Heart right ventricle (tissue), 16 donors: ENCODE results near the gene POLRMT. TPM values are rescaled to one million over a fixed set of nuclear protein-coding genes. Genes with fewer than 3 reads are reported as not detected.
A peak's percentile ranks its signal among the peaks of the same experiment; 100 is the strongest.

Source experiments
- ATAC-seq, 8 donors: fragments of 200-7000 bp; cut with Tn5 transposase; one replicate each; pipeline ENCODE4 v1.9.1; 2020; ENCODE audit warnings: mild to moderate bottlenecking in 8 of 8, moderate library complexity in 8 of 8, moderate number of reproducible peaks in 1 of 8
- DNase-seq, 2 donors: peaks; one replicate each; pipeline ENCODE4 v3.0.0-alpha.2; 2020
- H3K27ac ChIP-seq, 10 donors: fragments of 200-600 bp; sonication (generic) in 2 of 10; one replicate each; pipeline versions ENCODE4 v1.5.0 to v1.8.0; 2020 to 2022; ENCODE audit warnings: mild to moderate bottlenecking in 3 of 10
- H3K27me3 ChIP-seq, 7 donors: fragments of 200-600 bp; one replicate each; pipeline ENCODE4 v1.8.0; 2021 to 2022; ENCODE audit warnings: mild to moderate bottlenecking in 2 of 7
- H3K36me3 ChIP-seq, 9 donors: fragments of 200-600 bp; sonication (generic) in 1 of 9; one replicate each; pipeline versions ENCODE4 v1.5.0 to v1.8.0; 2020 to 2022; ENCODE audit warnings: mild to moderate bottlenecking in 2 of 9
- H3K4me1 ChIP-seq, 9 donors: fragments of 200-600 bp; sonication (generic) in 1 of 9; one replicate each; pipeline versions ENCODE4 v1.5.0 to v1.8.0; 2020 to 2022; ENCODE audit warnings: mild to moderate bottlenecking in 4 of 9
- H3K4me3 ChIP-seq, 10 donors: fragments of 200-600 bp; sonication (generic) in 2 of 10; one replicate each; pipeline versions ENCODE4 v1.5.0 to v1.8.0; 2020 to 2022; ENCODE audit warnings: mild to moderate bottlenecking in 7 of 10, moderate library complexity in 2 of 10
- H3K9me3 ChIP-seq, 11 donors: fragments of 200-600 bp in 10 of 11; sonication (generic) in 2 of 11; one replicate each; pipeline versions ENCODE4 v1.5.0 to v1.8.0; 2013 to 2022; ENCODE audit warnings: mild to moderate bottlenecking in 2 of 11, control low read depth in 1 of 11, moderate library complexity in 1 of 11
- CTCF ChIP-seq, 9 donors: fragments of 200-600 bp; sonication (generic) in 2 of 9; IDR thresholded peaks; one replicate each; pipeline versions ENCODE4 v1.5.0 to v1.8.0; 2021 to 2022; ENCODE audit warnings: antibody characterized with exemption in 9 of 9, mild to moderate bottlenecking in 5 of 9, moderate library complexity in 1 of 9
- WGBS, 2 donors: extraction: QIAGEN DNeasy Blood & Tissue Kit; methylation state at CpG; one replicate each; pipeline ENCODE4 v1.1.7; 2013; ENCODE audit warnings: inconsistent platforms in 1 of 2; 5-methylcytosine and 5-hydroxymethylcytosine counted together
- intact Hi-C, 10 donors: fragments of 100-400 bp; cut with DNase I; formaldehyde crosslinking; loops; one replicate each; pipeline versions ENCODE4 v1.11.1 to v1.14.2; 2022
- polyA plus RNA-seq, 2 donors: library from polyadenylated mRNA; stranded (reverse); fragments of 200-250 nt; gene quantifications; one replicate each; pipeline ENCODE4 v1.2.3, GENCODE V29; 2013
- total RNA-seq, 10 donors: library from RNA; stranded (reverse); fragmentation: NEBNext Ultra II Directional in 3 of 10; extraction: Animal tissue kit (Norgen Biotek cat#: 25700) in 3 of 10; gene quantifications; one replicate each; pipeline versions ENCODE4 v1.2.1 to v1.2.4, GENCODE V29; 2021 to 2023
- donor health status: Arrhythmogenic right ventricular cardiomyopathy.
- donor health status: ischemic (EF 13 %, LVEDD 7.1; RV severe dilation, severe dysfunction).
- donor health status: healthy with polysubstance abuse.
- donor health status: DM: no; HTN: yes; CAD: no.
- donor health status: DM: no; HTN: no; CAD: no.
- donor health status: ischemic (EF 25% LVEDD 6.9; RV normal size, moderate dysfunction).
- donor health status: ischemic (EF 25% LVEDD 5.7; RV mildly dilated, moderate dysfunction).
- donor health status: healthy.
- donor health status: DM: yes; HTN: yes; CAD: no.
- donor health status: Ischemic cardiomyopathy.
- donor health status: ischemic (EF 35%, LVEDD 5.7; RV mildly dilated, moderate dysfunction).
- donor health status: nonischemic (EF 11% LVEDD 7.7; RV severe dilation, severe dysfunction).
- donor health status: DM: yes; HTN: yes; CAD: no.
- donor health status: PGD.
- donor health status: ischemic (EF 29% LVEDD 5.4; RV normal size, mild dysfunction).
- donor health status: nonischemic (EF 23%, LVEDD 6.1; RV moderate dilation, normal function).

The POLRMT gene
- total and polyA plus RNA-seq, 12 donors: 37.2 to 159 (median 45.3) TPM

DNA sequence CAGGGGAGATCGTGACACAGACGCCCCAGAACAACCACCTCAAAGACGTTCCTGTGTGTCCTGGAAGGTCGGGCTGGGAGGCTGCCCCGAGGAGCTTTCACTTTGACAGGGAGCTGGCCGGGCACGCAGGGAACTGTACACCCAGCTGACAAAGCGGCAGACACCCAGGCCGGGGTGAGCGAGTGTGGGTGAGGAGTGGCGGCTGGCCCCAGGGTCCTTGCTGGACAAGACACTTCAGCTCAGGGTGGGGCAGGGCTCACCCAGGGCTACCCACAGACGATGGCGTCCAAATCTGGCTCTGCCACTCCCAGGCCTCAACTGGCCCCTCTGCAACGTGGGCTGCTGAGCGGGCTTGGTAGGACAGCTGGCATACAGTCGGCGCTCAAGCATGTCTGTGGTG is 8.4 kb upstream of the POLRMT start:
- 86 to 90% methylated on average over 17 of the region's 17 CpGs for WGBS, 2 donors
- no peak overlapping the region for H3K4me3 ChIP-seq
- no peak for DNase-seq
- TF ChIP-seq CTCF (IDR thresholded peaks at IDR 0.05): no peak
- intact Hi-C loops: no loop called here
- H3K27ac ChIP-seq: no peak overlapping the region
- peaks cover 0 to 16% (median 0%) of the 10 kb centered on the region in 7 donors for H3K27me3 ChIP-seq
- H3K9me3 ChIP-seq: no peaks in the 10 kb centered on the region
- H3K4me1 ChIP-seq: peaks cover 4 to 12% (median 10%) of the 10 kb centered on the region in 9 donors
- peaks cover 0 to 21% (median 1%) of the 10 kb centered on the region in 9 donors for H3K36me3 ChIP-seq
- no peak for ATAC-seq

DNA sequence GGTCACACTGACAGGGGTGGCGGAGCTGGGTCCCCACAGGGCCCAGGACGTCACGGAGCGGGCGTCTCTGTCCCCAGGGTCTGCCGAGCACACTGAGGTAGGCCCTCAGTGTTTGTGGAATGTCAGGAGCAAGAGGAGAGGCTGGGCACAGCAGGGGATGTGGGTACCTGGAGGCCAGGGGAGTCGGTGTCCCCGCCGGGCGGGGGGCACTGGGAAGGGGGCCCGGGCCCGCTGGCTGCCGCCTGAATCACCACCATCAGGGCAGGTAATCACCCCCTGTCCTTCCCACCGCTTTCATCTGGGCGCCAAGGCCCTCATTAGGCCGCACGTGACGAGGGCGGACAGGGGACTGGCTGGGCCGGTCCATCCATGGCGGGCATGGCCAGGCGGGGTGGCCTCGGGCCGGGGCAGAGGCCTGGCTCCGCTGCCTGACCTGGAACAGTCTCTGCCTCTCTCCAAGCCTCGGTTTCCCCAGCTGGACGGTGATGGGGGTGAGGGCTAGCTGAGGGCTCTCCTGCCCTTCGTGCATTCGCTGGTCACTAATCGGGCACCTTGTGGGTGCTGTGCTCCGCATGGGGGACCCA is 7.4 kb upstream of the POLRMT start:
- no peak overlapping the region for H3K27ac ChIP-seq

DNA sequence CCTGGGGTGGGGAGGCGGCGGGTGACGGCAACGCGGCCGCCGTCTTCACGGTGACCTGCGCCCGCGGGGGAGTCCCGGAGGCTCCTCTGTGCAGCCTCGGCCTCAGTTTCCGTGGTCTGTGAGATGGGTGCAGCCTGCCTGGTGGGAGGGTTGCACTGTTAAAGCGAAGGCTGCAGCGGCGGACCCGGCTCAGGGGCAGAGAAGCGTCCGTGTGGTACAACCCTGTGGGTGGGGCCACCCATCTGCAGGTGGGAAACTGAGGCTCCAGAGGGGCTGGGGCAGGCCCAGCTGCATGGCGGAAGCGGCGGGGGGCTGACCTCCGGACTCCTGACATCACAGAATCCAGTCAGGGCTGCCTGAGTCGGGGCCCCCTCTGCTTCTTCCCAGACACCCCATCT is 6.8 kb upstream of the POLRMT start:
- TF ChIP-seq CTCF (IDR thresholded peaks at IDR 0.05): no peak
- ATAC-seq: no peak
- no peak for DNase-seq
- Histone ChIP-seq H3K4me1 (peaks cover 4 to 12% (median 10%) of the 10 kb centered on the region in 9 donors), H3K9me3 (no peaks in the 10 kb centered on the region), H3K4me3 (peak overlapping the region in 8 of 10 donors; percentile 27 to 56 (median 46)), H3K36me3 (peaks cover 0 to 8% (median 0%) of the 10 kb centered on the region in 9 donors), H3K27me3 (peaks cover 0 to 16% (median 0%) of the 10 kb centered on the region in 7 donors), H3K27ac (peak overlapping the region in 2 of 10 donors; percentile 4 to 23)
- intact Hi-C loops: no loop called here
- 48 to 63% methylated on average over 19 to 25 of the region's 25 CpGs for WGBS, 2 donors

More for the DNA sequence above, 7.4 kb upstream of the POLRMT start:
- DNase-seq (no peak), ATAC-seq (no peak)
- Histone ChIP-seq H3K36me3 (peaks cover 0 to 12% (median 0%) of the 10 kb centered on the region in 9 donors), H3K4me3 (no peak overlapping the region), H3K9me3 (no peaks in the 10 kb centered on the region), H3K4me1 (peaks cover 4 to 12% (median 10%) of the 10 kb centered on the region in 9 donors), H3K27me3 (peaks cover 0 to 16% (median 0%) of the 10 kb centered on the region in 7 donors)
- TF ChIP-seq CTCF (IDR thresholded peaks at IDR 0.05): no peak
- WGBS, 2 donors: 92 to 95% methylated on average over 30 to 31 of the region's 31 CpGs
- intact Hi-C loops: no loop called here

DNA sequence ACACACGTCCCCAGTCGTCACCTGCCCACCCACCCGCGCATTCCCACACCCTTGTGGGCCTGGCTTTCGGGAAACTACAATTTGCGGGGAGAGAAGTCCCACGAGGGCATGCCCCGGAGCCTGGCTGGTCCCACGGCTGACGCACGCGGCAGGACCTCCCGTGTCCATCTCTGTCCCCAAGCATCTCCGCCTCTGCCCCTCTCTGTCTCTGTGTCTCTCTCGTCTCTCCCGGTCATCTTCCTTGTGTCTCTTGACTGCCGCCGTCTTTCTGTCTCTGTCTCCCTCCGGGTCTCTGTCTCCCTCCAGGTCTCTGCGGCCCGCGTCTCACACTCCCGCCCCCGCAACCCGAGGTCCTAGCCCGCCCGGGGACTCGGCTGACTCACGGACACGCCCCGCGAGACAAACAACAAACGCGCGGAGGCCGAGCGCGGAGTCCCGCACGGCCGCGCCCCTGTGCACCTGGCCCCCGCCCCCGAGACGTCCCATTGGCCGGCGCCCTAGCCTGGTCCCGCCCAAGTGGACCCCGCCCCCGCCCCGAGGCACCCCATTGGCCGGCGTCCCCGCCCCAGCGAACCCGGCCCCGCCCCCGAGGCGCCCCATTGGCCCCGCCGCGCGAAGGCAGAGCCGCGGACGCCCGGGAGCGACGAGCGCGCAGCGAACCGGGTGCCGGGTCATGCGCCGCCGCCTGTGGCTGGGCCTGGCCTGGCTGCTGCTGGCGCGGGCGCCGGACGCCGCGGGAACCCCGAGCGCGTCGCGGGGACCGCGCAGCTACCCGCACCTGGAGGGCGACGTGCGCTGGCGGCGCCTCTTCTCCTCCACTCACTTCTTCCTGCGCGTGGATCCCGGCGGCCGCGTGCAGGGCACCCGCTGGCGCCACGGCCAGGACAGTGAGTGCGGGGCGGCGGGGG is 6.2 kb upstream of the POLRMT start, which contains the start of gene FGF22:
FGF22 (plus strand) TSS at position 627 of the 908 bp plus-strand sequence; CDS start at position 674, 47 bp downstream.
- TF ChIP-seq CTCF (IDR thresholded peaks at IDR 0.05): peak in 1 of 9 donors; percentile 6
- Histone ChIP-seq H3K4me1 (peaks cover 4 to 15% (median 10%) of the 10 kb centered on the region in 9 donors), H3K27ac (peak within 1 kb of the TSS in 3 of 10 donors; percentile 4 to 31 (median 23)), H3K4me3 (peak within 1 kb of the TSS in 9 of 10 donors; percentile 27 to 56 (median 48)), H3K27me3 (peaks cover 0 to 16% (median 0%) of the 10 kb centered on the region in 7 donors), H3K9me3 (no peaks in the 10 kb centered on the region), H3K36me3 (peaks cover 0 to 2% (median 0%) of the 10 kb centered on the region in 9 donors)
- ATAC-seq: peak; percentile 80 to 94 (median 92)
- peak; percentile 92 to 96 for DNase-seq
- intact Hi-C loops: loop anchor here in 1 of 10 donors (10.0 kb wide), 1 partner anchor 105 kb away; the partner anchor contains the start of gene CDC34
- 5% methylated on average over 104 to 106 of the region's 109 CpGs for WGBS, 2 donors
